H1 (cell line): ENCODE measurements around the gene DDX31. TPM values are rescaled to one million over a fixed set of nuclear protein-coding genes. Genes with fewer than 3 reads are reported as not detected.
"Not testable (repeated sequence)": the region's sequence is repeated elsewhere in the genome, so short reads cannot be mapped to it uniquely, and the experiment has no call there.

Source experiments
- CTCF ChIA-PET: fragments of 300-600 bp; sonication (Branson Sonifier 250); formaldehyde crosslinking; loops from one replicate; lab custom pipeline; 2021; ENCODE audit not compliant: partially characterized antibody; lab: Charles Lee
- POLR2A ChIA-PET: fragments of 300-600 bp; sonication (Branson Sonifier 250); formaldehyde crosslinking; loops from one replicate; lab custom pipeline; 2021; ENCODE audit warnings: inconsistent platforms; ENCODE audit not compliant: partially characterized antibody; lab: Charles Lee
- DNase-seq, 2 experiments: peaks; one replicate each; pipeline versions ENCODE4 v3.0.0 to v3.0.0-alpha.2; 2010 to 2022; ENCODE audit warnings: low spot score in 2 of 2, low read depth in 1 of 2, mixed read lengths in 1 of 2
- FAIRE-seq: peaks from 2 replicates; lab custom pipeline; 2011; peaks lifted over from hg19 to GRCh38; lab: Jason Lieb, UNC
- H2AFZ ChIP-seq: 2 replicates; pipeline ENCODE4 v1.8.1; 2012; ENCODE audit warnings: low read length, inconsistent platforms
- H2AK5ac ChIP-seq: 2 replicates; pipeline ENCODE4 v1.6.1; 2013; ENCODE audit warnings: low read depth, low read length
- H2BK120ac ChIP-seq: replicated peaks from 2 replicates; pipeline ENCODE3; 2013; ENCODE audit warnings: low read depth, low read length, inconsistent platforms
- H2BK12ac ChIP-seq: 2 replicates; pipeline ENCODE4 v1.6.1; 2013; ENCODE audit warnings: low read depth, low read length
- H2BK15ac ChIP-seq: 2 replicates; pipeline ENCODE4 v1.6.1; 2013; ENCODE audit warnings: low read length
- H2BK20ac ChIP-seq: 2 replicates; pipeline ENCODE4 v1.6.1; 2013; ENCODE audit warnings: low read length
- H2BK5ac ChIP-seq: 2 replicates; pipeline ENCODE4 v1.6.1; 2013; ENCODE audit warnings: low read depth, low read length
- H3K14ac ChIP-seq: 2 replicates; pipeline ENCODE4 v1.6.1; 2013; ENCODE audit warnings: inconsistent platforms; ENCODE audit not compliant: insufficient read length
- H3K18ac ChIP-seq: 2 replicates; pipeline ENCODE4 v1.6.1; 2013; ENCODE audit warnings: low read length; ENCODE audit errors: extremely low read depth
- H3K23ac ChIP-seq: 2 replicates; pipeline ENCODE4 v1.6.1; 2013; ENCODE audit warnings: inconsistent platforms; ENCODE audit not compliant: insufficient read length
- H3K23me2 ChIP-seq: 2 replicates; pipeline ENCODE4 v1.6.1; 2013; ENCODE audit warnings: low read depth, low read length
- H3K27ac ChIP-seq: 2 replicates; pipeline ENCODE4 v1.6.1; 2011; ENCODE audit warnings: low read depth, low read length, inconsistent platforms
- H3K27me3 ChIP-seq, 4 experiments: replicated peaks in 1 of 4; 1 replicate in 1 of 4; 2 replicates in 3 of 4; pipeline versions ENCODE4 v1.6.1 to v1.8.1; 2011 to 2013; ENCODE audit warnings: low read length in 3 of 4, mild to moderate bottlenecking in 3 of 4, inconsistent platforms in 2 of 4, mixed read lengths in 2 of 4, moderate library complexity in 1 of 4; ENCODE audit not compliant: control insufficient read depth in 3 of 4, insufficient read depth in 3 of 4; ENCODE audit errors: extremely low read depth in 1 of 4
- H3K36me3 ChIP-seq, 4 experiments: 2 replicates each; pipeline versions ENCODE4 v1.6.1 to v1.8.1; 2011 to 2013; ENCODE audit warnings: mild to moderate bottlenecking in 4 of 4, low read length in 3 of 4, moderate library complexity in 2 of 4, control low read depth in 1 of 4, inconsistent platforms in 1 of 4; ENCODE audit not compliant: insufficient read depth in 4 of 4, control insufficient read depth in 2 of 4
- H3K4ac ChIP-seq: replicated peaks from 2 replicates; pipeline ENCODE3; 2013; ENCODE audit warnings: low read length, low read depth, mixed read lengths, inconsistent platforms; ENCODE audit not compliant: insufficient read length
- H3K4me1 ChIP-seq, 4 experiments: replicated peaks in 1 of 4; 1 replicate in 1 of 4; 2 replicates in 3 of 4; pipeline versions ENCODE4 v1.6.1 to v1.8.1; 2011 to 2013; ENCODE audit warnings: low read length in 3 of 4, inconsistent platforms in 2 of 4, mixed read lengths in 1 of 4; ENCODE audit not compliant: insufficient read depth in 4 of 4, control insufficient read depth in 3 of 4
- H3K4me2 ChIP-seq, 2 experiments: 2 replicates each; pipeline versions ENCODE4 v1.6.1 to v1.8.1; 2011 to 2013; ENCODE audit warnings: low read depth in 2 of 2, low read length in 2 of 2, control low read depth in 1 of 2, inconsistent platforms in 1 of 2, mild to moderate bottlenecking in 1 of 2; ENCODE audit not compliant: insufficient read depth in 1 of 2
- H3K4me3 ChIP-seq, 4 experiments: fragments of 200-600, 300-600 bp in 1 of 4; sonication (generic), shearing (Covaris generic), sonication (Bioruptor Twin) in 1 of 4; 2 replicates each; pipeline versions ENCODE4 v1.5.1 to v1.8.1; 2011 to 2016; ENCODE audit warnings: low read length in 4 of 4, low read depth in 3 of 4, control low read depth in 2 of 4, inconsistent platforms in 2 of 4, mild to moderate bottlenecking in 2 of 4, mixed read lengths in 1 of 4, moderate library complexity in 1 of 4; ENCODE audit not compliant: insufficient read depth in 2 of 4; ENCODE audit errors: extremely low read depth in 1 of 4
- H3K56ac ChIP-seq: replicated peaks from 2 replicates; pipeline ENCODE3; 2013; ENCODE audit warnings: low read depth, mild to moderate bottlenecking, mixed read lengths, low read length, inconsistent platforms; ENCODE audit not compliant: insufficient read length
- H3K79me1 ChIP-seq: 2 replicates; pipeline ENCODE4 v1.6.1; 2013; ENCODE audit warnings: low read depth, low read length, control low read depth
- H3K79me2 ChIP-seq, 2 experiments: 2 replicates each; pipeline versions ENCODE4 v1.6.1 to v1.8.1; 2012 to 2013; ENCODE audit warnings: low read length in 2 of 2, mild to moderate bottlenecking in 2 of 2, inconsistent platforms in 1 of 2; ENCODE audit not compliant: insufficient read depth in 2 of 2, control insufficient read depth in 1 of 2
- H3K9ac ChIP-seq, 4 experiments: replicated peaks in 1 of 4; 1 replicate in 1 of 4; 2 replicates in 3 of 4; pipeline versions ENCODE4 v1.6.1 to v1.8.1; 2011 to 2013; ENCODE audit warnings: low read depth in 3 of 4, low read length in 3 of 4, control low read depth in 2 of 4, mild to moderate bottlenecking in 2 of 4, moderate library complexity in 2 of 4, inconsistent platforms in 1 of 4; ENCODE audit errors: extremely low read depth in 1 of 4
- H3K9me3 ChIP-seq, 2 experiments: 2 replicates each; pipeline versions ENCODE4 v1.6.1 to v1.8.1; 2012 to 2013; ENCODE audit warnings: mild to moderate bottlenecking in 2 of 2, moderate library complexity in 2 of 2, control low read depth in 1 of 2, inconsistent platforms in 1 of 2, low read depth in 1 of 2, low read length in 1 of 2, mixed read lengths in 1 of 2; ENCODE audit not compliant: insufficient read depth in 2 of 2
- H4K20me1 ChIP-seq, 2 experiments: replicated peaks in 1 of 2; 2 replicates each; pipeline versions ENCODE3 to v1.8.1; 2011 to 2013; ENCODE audit warnings: inconsistent platforms in 2 of 2, low read length in 2 of 2, mild to moderate bottlenecking in 1 of 2; ENCODE audit not compliant: insufficient read depth in 2 of 2, control insufficient read depth in 1 of 2
- H4K5ac ChIP-seq: 2 replicates; pipeline ENCODE4 v1.6.1; 2013; ENCODE audit warnings: low read length, low read depth, mixed read lengths, inconsistent platforms; ENCODE audit not compliant: insufficient read length
- H4K8ac ChIP-seq: 2 replicates; pipeline ENCODE4 v1.8.0; 2013; ENCODE audit warnings: mild to moderate bottlenecking, moderate library complexity, low read length, inconsistent platforms; ENCODE audit not compliant: insufficient read depth; ENCODE audit errors: extremely low read depth
- H4K91ac ChIP-seq: replicated peaks from 2 replicates; pipeline ENCODE3; 2013; ENCODE audit warnings: low read length, mixed read lengths, inconsistent platforms; ENCODE audit not compliant: insufficient read length
- EZH2 ChIP-seq: fragments of 200-600 bp; sonication (generic); IDR thresholded peaks from 2 replicates; pipeline ENCODE4 v1.7.1; 2012; ENCODE audit warnings: low read depth, mild to moderate bottlenecking, moderate library complexity, low read length, inconsistent platforms; ENCODE audit not compliant: severe bottlenecking
- MAFK ChIP-seq: IDR thresholded peaks from 2 replicates; pipeline ENCODE4 v1.6.1; 2012; ENCODE audit warnings: low read depth, mild to moderate bottlenecking, improper control_type of control experiment, low read length
- NRF1 ChIP-seq: IDR thresholded peaks from 2 replicates; pipeline ENCODE4 v1.6.1; 2011; ENCODE audit warnings: mild to moderate bottlenecking, low read depth, low read length, improper control_type of control experiment
- TAF7 ChIP-seq: optimal IDR thresholded peaks from 2 replicates; pipeline ENCODE3; 2011; ENCODE audit warnings: low read depth, mild to moderate bottlenecking, inconsistent platforms, low read length, moderate library complexity, borderline replicate concordance
- WGBS, 2 experiments: shearing (Covaris generic) in 1 of 2; methylation state at CpG; one replicate each; pipeline versions ENCODE4 v1.1.6 to v1.1.7; 2013 to 2015; ENCODE audit warnings: low lambda C conversion rate in 2 of 2, mixed read lengths in 2 of 2, inconsistent platforms in 1 of 2, low coverage in 1 of 2, missing lambda C conversion rate in 1 of 2; ENCODE audit not compliant: insufficient replicate concordance in 2 of 2, insufficient coverage in 1 of 2, insufficient read length in 1 of 2; ENCODE audit errors: extremely low coverage in 1 of 2, missing lambda C conversion rate in 1 of 2; 5-methylcytosine and 5-hydroxymethylcytosine counted together
- polyA plus RNA-seq, 7 experiments: library from polyadenylated mRNA; depleted of rRNA in 3 of 7; stranded (reverse) in 5 of 7; unstranded in 2 of 7; fragments of >200 nt in 5 of 7; fragments of 200-250 nt in 2 of 7; gene quantifications; 1 replicate in 5 of 7; 2 replicates in 1 of 7; 4 replicates in 1 of 7; pipeline versions ENCODE4 v1.2.1 to v1.2.3, GENCODE V29; 2011 to 2013; ENCODE audit warnings: missing spikeins in 2 of 7, mixed read lengths in 2 of 7
- total RNA-seq: library from RNA; stranded (reverse); fragmentation: NEBNext Ultra II Directional; extraction: Animal tissue kit (Norgen Biotek cat#: 25700); gene quantifications from 2 replicates; pipeline ENCODE4 v1.2.1, GENCODE V29; 2021

The DDX31 gene
- total and polyA plus RNA-seq, 2 of the 8 experiments (the other 6 are each of a cell fraction or from before 2014, with no cell fraction given), result 9.5 to 23.7 TPM

- TF ChIP-seq NRF1, result no peak
- TF ChIP-seq EZH2, result no peak
- no peak for TF ChIP-seq MAFK
- peak; percentile 47 for TF ChIP-seq TAF7
Observed at GRCh38 chr9:132669698-132670456, at the start of gene DDX31 (continued).

DNA sequence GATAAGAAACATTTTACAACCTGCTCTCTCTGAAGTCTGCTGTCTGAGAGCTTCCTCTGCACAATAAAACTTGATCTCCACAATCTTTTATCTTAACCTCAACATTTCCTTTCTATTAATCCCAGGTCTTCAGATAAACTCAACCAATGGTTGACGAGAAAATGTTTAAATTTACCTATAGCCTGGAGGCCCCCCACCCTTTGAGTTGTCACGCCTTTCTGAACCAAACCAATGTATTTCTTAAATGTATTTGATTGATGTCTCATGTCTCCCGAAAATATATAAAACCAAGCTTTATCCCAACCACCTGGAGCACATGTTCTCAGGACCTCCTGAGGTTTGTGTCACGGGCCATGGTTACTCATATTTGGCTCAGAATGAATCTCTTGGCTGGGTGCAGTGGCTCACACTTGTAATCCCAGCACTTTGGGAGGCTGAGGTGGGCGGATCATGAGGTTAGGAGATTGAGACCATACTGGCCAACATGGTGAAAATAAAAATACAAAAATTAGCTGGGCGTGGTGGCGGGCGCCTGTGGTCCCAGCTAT lies 48.7 kb upstream of the DDX31 start:
- H2BK12ac ChIP-seq, H3K18ac ChIP-seq, H3K56ac ChIP-seq, H4K91ac ChIP-seq, H2BK5ac ChIP-seq, H2AK5ac ChIP-seq, FAIRE-seq, H2AFZ ChIP-seq, H4K20me1 ChIP-seq, H3K23me2 ChIP-seq, H3K4me1 ChIP-seq, H3K4me3 ChIP-seq, H3K9me3 ChIP-seq, H3K27me3 ChIP-seq, H3K36me3 ChIP-seq, H3K4me2 ChIP-seq, H3K27ac ChIP-seq, H3K79me1 ChIP-seq, H4K5ac ChIP-seq, H2BK15ac ChIP-seq, H2BK120ac ChIP-seq, H3K79me2 ChIP-seq, H2BK20ac ChIP-seq, H3K14ac ChIP-seq, H3K9ac ChIP-seq, H4K8ac ChIP-seq, H3K4ac ChIP-seq, DNase-seq, H3K23ac ChIP-seq: not testable (repeated sequence)
- 90% methylated on average over 8 of the region's 8 CpGs; no CpG with 5 or more reads in 1 of the 2 experiments for WGBS, 2 experiments
- POLR2A ChIA-PET, result interaction anchor here (0.6 to 1.3 kb wide), 2 partner anchors 36 to 127 kb away, joined by 3 read pairs; no protein-coding TSS in a partner anchor
- CTCF ChIA-PET, result interaction anchor here (0.7 to 1.3 kb wide), 3 partner anchors 16 to 88 kb away, joined by 3 to 6 read pairs (median 3); no protein-coding TSS in a partner anchor
